HG03432 (cell line): ENCODE measurements around the gene UPF1.
"Not testable (repeated sequence)": the region's sequence is repeated elsewhere in the genome, so short reads cannot be mapped to it uniquely, and the experiment has no call there.

Experiments used
- ATAC-seq: cut with Tn5 transposase; IDR thresholded peaks from one replicate; pipeline ENCODE4 v1.9.1; 2021; ENCODE audit warnings: mild to moderate bottlenecking, moderate library complexity; ENCODE audit not compliant: unreplicated experiment

UPF1 gene

GRCh38 chr19:18908917-18909619 is 77.3 kb downstream of the UPF1 start:
- no peak for ATAC-seq

- no peak for ATAC-seq
Measured at GRCh38 chr19:18910010-18910409, 78.3 kb downstream of the UPF1 start.

- ATAC-seq, result no peak
Measured at GRCh38 chr19:18910801-18911436, 79.2 kb downstream of the UPF1 start.

GRCh38 chr19:18912933-18913332 is 81.2 kb downstream of the UPF1 start:
- no peak for ATAC-seq

GRCh38 chr19:18913466-18913865 is 81.7 kb downstream of the UPF1 start:
- no peak for ATAC-seq

- no peak for ATAC-seq
Measured at GRCh38 chr19:18915639-18916038, 83.9 kb downstream of the UPF1 start.

- not testable (repeated sequence) for ATAC-seq
Measured at GRCh38 chr19:18917593-18917992, 85.8 kb downstream of the UPF1 start.
